Colonic mucosa (tissue), 4 donors: Measurements from ENCODE around the gene SLC10A7. TPM values are rescaled to one million over a fixed set of nuclear protein-coding genes. Genes with fewer than 3 reads are reported as not detected.

Experiments used
- DNase-seq: peaks from one replicate; pipeline ENCODE4 v3.0.0-alpha.2; 2020
- H3K27ac ChIP-seq: fragments of 200-600 bp; one replicate; pipeline ENCODE4 v1.8.0; 2021
- H3K27me3 ChIP-seq: fragments of 200-600 bp; one replicate; pipeline ENCODE4 v1.8.0; 2021
- H3K36me3 ChIP-seq: fragments of 200-600 bp; one replicate; pipeline ENCODE4 v1.8.0; 2021
- H3K4me1 ChIP-seq: fragments of 200-600 bp; one replicate; pipeline ENCODE4 v1.8.0; 2021; ENCODE audit warnings: mild to moderate bottlenecking
- H3K4me3 ChIP-seq: fragments of 200-600 bp; one replicate; pipeline ENCODE4 v1.8.0; 2021
- H3K9ac ChIP-seq, 2 donors: one replicate each; pipeline ENCODE4 v1.7.0; 2013; ENCODE audit warnings: control low read depth in 2 of 2, low read depth in 2 of 2, low read length in 2 of 2
- H3K9me3 ChIP-seq: fragments of 200-600 bp; one replicate; pipeline ENCODE4 v1.8.0; 2021
- intact Hi-C: fragments of 100-400 bp; cut with DNase I; formaldehyde crosslinking; loops from one replicate; pipeline ENCODE4 v1.14.1; 2022
- total RNA-seq, 2 donors: library from RNA; stranded (reverse); fragmentation: NEBNext Ultra II Directional in 1 of 2; extraction: Animal tissue kit (Norgen Biotek cat#: 25700) in 1 of 2; gene quantifications; one replicate each; pipeline ENCODE4 v1.2.1, GENCODE V29; 2021
- TF ChIP-seq, protein P1 (sequence below): fragments of 200-600 bp; IDR thresholded peaks from one replicate; pipeline ENCODE4 v1.8.0; 2022; ENCODE audit warnings: antibody characterized with exemption, mild to moderate bottlenecking
- donor health status: healthy.
- donor health status: DM: no; HTN: no; CAD: no.
- donor health status: DM: no; HTN: no; CAD: no.

Gene SLC10A7
- total RNA-seq, 2 donors from 2014 or later = 17.4 to 19.2 TPM

DNA sequence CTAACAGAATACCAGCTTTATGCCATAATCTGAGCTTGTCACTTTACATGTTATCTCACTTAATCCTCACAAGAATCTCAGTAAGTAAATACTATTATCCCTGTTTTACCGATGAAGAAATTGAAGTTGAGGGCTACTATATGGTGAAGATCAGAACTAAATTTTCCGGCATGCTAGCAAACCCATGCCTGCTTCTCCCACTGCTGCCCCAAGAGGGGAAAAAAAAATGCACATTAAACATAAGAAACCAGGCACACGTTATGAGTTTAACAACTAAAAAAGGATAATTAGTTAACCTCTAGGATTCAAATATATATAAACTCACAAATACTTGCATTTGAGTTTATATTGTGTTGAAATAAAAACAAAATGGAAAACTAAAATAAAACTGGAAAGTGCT, 10.8 kb downstream of the SLC10A7 start:
- no peak overlapping the region for H3K4me3 ChIP-seq
- H3K9me3 ChIP-seq = no peaks in the 10 kb centered on the region
- H3K27me3 ChIP-seq = no peaks in the 10 kb centered on the region
- intact Hi-C loops = no loop called here
- H3K36me3 ChIP-seq = no peaks in the 10 kb centered on the region
- H3K27ac ChIP-seq = no peak overlapping the region
- H3K9ac ChIP-seq = no peak overlapping the region
- TF ChIP-seq, protein P1, sequence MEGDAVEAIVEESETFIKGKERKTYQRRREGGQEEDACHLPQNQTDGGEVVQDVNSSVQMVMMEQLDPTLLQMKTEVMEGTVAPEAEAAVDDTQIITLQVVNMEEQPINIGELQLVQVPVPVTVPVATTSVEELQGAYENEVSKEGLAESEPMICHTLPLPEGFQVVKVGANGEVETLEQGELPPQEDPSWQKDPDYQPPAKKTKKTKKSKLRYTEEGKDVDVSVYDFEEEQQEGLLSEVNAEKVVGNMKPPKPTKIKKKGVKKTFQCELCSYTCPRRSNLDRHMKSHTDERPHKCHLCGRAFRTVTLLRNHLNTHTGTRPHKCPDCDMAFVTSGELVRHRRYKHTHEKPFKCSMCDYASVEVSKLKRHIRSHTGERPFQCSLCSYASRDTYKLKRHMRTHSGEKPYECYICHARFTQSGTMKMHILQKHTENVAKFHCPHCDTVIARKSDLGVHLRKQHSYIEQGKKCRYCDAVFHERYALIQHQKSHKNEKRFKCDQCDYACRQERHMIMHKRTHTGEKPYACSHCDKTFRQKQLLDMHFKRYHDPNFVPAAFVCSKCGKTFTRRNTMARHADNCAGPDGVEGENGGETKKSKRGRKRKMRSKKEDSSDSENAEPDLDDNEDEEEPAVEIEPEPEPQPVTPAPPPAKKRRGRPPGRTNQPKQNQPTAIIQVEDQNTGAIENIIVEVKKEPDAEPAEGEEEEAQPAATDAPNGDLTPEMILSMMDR = no peak
- no peaks in the 10 kb centered on the region for H3K4me1 ChIP-seq
- no peak for DNase-seq

DNA sequence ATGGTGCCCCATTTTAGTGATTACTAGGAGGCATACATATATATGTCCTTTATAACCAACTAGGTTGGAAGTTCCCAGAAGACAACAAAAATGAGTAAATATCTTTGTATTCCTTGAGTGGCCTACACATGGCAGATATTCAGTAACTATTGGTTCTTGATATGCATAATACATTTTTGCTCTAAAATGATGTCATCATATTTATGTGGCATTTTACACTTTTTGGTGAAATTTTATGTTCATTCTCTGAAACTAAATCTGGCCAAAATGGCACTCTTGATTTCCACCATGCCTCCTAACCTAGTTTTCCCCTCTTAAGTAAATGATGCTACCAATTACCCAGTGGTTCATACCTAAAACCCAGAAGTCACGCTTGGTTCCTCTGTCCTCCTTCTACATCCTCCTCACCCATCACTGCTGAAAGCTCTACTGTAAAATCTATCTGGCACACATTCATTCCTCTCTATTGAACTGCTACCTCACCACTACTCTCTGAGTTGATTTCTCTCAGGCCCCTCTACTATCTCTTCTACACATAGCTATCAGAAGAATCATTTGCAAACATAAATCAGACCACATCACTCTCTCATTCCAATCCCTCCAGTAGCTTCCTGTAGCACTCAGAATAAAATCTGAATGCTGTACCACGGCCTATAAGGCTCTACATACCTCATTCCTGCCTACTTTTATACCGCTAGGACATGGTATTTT, 13.4 kb downstream of the SLC10A7 start:
- intact Hi-C loops = no loop called here
- H3K4me1 ChIP-seq = no peaks in the 10 kb centered on the region
- no peak for DNase-seq
- no peak overlapping the region for H3K27ac ChIP-seq
- no peaks in the 10 kb centered on the region for H3K36me3 ChIP-seq
- no peak overlapping the region for H3K9ac ChIP-seq
- TF ChIP-seq, protein P1 = no peak
- H3K27me3 ChIP-seq = no peaks in the 10 kb centered on the region
- no peak overlapping the region for H3K4me3 ChIP-seq
- H3K9me3 ChIP-seq = no peaks in the 10 kb centered on the region

DNA sequence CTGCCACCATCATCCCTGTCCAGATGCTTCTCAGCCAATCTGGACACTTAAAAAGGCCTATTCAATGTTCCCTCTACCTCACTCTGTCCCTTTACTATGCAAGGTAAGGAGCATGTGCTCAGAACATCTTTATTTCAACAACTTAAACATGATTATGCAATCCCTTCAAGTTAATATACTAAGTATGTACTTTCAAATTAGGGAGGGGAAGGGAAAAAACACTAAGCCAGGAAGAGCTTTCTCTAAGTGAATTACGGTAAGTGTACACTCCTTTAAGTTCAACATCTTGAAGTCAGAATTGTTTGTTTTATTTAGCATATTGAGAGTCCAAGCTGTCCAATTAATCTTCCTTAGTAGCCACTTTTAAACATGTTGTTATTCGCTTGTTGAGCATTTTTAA, 14.1 kb downstream of the SLC10A7 start:
- DNase-seq = no peak
- H3K9me3 ChIP-seq = no peaks in the 10 kb centered on the region
- H3K4me3 ChIP-seq = no peak overlapping the region
- H3K27ac ChIP-seq = no peak overlapping the region
- no peaks in the 10 kb centered on the region for H3K27me3 ChIP-seq
- no peaks in the 10 kb centered on the region for H3K36me3 ChIP-seq
- H3K4me1 ChIP-seq = no peaks in the 10 kb centered on the region
- intact Hi-C loops = no loop called here
- H3K9ac ChIP-seq = no peak overlapping the region
- TF ChIP-seq, protein P1 = no peak

DNA sequence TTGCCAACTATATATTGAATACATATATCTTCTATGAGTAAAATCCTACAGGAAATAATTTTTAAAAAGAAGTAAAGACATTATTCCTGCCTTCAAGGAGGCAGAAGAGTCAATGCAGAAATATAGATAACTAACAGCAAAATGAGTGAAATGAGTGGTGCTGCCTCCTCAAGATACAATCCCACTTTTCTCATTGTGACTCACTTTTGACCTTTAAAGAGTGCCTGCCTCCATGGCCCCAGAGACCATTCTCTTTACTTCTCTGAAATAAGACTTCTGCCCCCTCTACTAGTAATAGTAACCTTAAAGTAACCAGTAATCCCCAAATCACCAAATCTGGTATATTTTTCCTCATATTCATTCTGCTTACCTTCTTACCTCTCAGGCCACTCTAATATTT, 15.5 kb downstream of the SLC10A7 start:
- H3K4me3 ChIP-seq = no peak overlapping the region
- H3K9me3 ChIP-seq = no peaks in the 10 kb centered on the region
- H3K4me1 ChIP-seq = no peaks in the 10 kb centered on the region
- TF ChIP-seq, protein P1 = no peak
- no peak for DNase-seq
- intact Hi-C loops = no loop called here
- H3K27ac ChIP-seq = no peak overlapping the region
- no peak overlapping the region for H3K9ac ChIP-seq
- H3K36me3 ChIP-seq = no peaks in the 10 kb centered on the region
- H3K27me3 ChIP-seq = no peaks in the 10 kb centered on the region

DNA sequence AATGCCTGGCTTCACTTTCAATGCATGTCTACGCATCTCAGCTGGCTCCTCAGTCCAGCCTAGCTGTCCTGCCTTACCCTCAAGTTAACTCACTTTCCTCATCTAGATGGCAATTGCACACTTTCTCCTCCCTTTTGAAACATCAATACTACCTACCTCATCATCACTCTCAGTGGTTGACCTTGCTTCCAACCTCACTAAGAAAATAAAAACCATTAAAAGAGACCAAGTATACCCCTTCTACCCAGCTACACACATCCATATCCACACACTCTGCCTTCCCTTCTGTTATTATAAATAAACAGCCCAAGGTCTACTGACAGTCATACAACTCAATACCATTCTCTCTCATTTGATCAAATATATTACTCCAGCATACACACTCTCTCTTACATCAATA, 21.5 kb downstream of the SLC10A7 start:
- intact Hi-C loops = no loop called here
- H3K27ac ChIP-seq = no peak overlapping the region
- H3K4me1 ChIP-seq = no peaks in the 10 kb centered on the region
- no peak overlapping the region for H3K4me3 ChIP-seq
- H3K27me3 ChIP-seq = no peaks in the 10 kb centered on the region
- no peaks in the 10 kb centered on the region for H3K9me3 ChIP-seq
- DNase-seq = no peak
- no peak overlapping the region for H3K9ac ChIP-seq
- H3K36me3 ChIP-seq = no peaks in the 10 kb centered on the region
- TF ChIP-seq, protein P1 = no peak
